C4-2B (cell line): ENCODE measurements around the gene IQCB1.
"Not testable (repeated sequence)": the region's sequence is repeated elsewhere in the genome, so short reads cannot be mapped to it uniquely, and the experiment has no call there.

Experiments
- H3K27ac ChIP-seq: fragments of 450-650 bp; 2 replicates; pipeline ENCODE4 v1.5.1; 2017
- ZFX ChIP-seq: fragments of 450-650 bp; IDR thresholded peaks from 2 replicates; pipeline ENCODE4 v1.6.1; 2017
- TF ChIP-seq, protein P1 (sequence below): fragments of 450-650 bp; conservative IDR thresholded peaks from 2 replicates; pipeline ENCODE4 v1.5.1; 2017; ENCODE audit warnings: mild to moderate bottlenecking

IQCB1 gene

DNA sequence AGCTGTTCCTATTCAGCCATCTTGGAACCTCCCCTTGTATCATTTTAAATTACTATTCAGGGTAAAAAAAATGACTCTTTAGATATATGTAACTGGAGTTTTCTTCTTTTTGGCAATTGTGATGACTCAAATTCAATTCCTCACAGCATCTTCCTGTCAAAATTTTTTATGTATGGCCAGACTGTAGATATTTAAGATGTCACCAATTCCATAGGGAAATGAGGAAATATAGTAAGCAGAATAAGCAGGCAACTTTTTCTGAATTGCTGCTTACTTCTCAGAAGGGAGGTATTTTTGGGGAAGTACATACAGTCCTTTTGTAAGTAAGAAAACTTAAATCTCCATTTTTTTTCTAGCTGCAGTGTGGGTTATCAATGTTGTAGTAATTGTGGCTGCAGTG is 28.9 kb upstream of the IQCB1 start:
- TF ChIP-seq, protein P1, sequence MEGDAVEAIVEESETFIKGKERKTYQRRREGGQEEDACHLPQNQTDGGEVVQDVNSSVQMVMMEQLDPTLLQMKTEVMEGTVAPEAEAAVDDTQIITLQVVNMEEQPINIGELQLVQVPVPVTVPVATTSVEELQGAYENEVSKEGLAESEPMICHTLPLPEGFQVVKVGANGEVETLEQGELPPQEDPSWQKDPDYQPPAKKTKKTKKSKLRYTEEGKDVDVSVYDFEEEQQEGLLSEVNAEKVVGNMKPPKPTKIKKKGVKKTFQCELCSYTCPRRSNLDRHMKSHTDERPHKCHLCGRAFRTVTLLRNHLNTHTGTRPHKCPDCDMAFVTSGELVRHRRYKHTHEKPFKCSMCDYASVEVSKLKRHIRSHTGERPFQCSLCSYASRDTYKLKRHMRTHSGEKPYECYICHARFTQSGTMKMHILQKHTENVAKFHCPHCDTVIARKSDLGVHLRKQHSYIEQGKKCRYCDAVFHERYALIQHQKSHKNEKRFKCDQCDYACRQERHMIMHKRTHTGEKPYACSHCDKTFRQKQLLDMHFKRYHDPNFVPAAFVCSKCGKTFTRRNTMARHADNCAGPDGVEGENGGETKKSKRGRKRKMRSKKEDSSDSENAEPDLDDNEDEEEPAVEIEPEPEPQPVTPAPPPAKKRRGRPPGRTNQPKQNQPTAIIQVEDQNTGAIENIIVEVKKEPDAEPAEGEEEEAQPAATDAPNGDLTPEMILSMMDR: no peak
- no peak for TF ChIP-seq ZFX

DNA sequence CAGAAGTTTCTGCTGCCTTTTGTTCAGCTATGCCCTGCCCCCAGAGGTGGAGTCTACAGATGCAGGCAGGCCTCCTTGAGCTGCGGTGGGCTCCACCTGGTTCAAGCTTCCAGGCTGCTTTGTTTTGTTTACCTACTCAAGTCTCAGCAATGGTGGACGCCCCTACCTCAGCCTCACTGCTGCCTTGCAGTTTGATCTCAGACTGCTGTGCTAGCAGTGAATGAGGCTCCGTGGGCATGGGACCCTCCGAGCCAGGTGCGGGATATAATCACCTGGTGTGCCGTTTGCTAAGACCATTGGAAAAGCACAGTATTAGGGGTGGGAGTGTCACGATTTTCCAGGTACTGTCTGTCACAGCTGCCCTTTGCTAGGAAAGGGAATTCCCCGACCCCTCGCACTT is 28.4 kb upstream of the IQCB1 start:
- not testable (repeated sequence) for H3K27ac ChIP-seq

More for the DNA sequence above, 28.9 kb upstream of the IQCB1 start:
- H3K27ac ChIP-seq: no peak overlapping the region

DNA sequence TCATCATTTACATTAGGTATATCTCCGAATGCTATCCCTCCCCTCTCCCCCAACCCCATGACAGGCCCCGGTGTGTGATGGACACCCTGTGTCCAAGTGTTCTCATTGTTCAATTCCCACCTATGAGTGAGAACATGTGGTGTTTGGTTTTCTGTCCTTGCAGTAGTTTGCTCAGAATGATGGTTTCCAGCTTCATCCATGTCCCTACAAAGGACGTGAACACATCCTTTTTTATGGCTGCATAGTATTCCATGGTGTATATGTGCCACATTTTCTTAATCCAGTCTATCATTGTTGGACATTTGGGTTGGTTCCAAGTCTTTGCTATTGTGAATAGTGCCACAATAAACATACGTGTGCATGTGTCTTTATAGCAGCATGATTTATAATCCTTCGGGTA is 22.9 kb upstream of the IQCB1 start:
- H3K27ac ChIP-seq: not testable (repeated sequence)

DNA sequence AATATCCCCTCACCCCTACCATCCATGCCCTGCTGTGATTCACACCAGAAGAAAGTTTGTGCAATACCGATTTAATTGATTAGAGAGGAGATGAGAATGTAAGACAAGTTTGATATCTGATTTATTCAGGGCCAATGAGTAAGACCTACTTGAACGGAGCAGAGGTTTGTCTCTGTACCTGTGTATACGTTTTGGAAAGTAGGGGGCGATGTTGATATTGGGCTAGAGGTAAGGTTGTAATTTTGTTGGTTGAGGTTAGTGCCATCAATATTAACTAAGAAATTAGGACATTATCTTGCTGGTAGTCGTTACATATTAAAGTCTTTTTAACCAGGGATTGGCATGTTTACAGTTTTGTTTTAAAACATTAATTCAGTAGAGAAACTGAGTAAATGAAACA is 20.7 kb upstream of the IQCB1 start:
- TF ChIP-seq, protein P1: peak; percentile 79
- no peak for TF ChIP-seq ZFX
- no peak overlapping the region for H3K27ac ChIP-seq

DNA sequence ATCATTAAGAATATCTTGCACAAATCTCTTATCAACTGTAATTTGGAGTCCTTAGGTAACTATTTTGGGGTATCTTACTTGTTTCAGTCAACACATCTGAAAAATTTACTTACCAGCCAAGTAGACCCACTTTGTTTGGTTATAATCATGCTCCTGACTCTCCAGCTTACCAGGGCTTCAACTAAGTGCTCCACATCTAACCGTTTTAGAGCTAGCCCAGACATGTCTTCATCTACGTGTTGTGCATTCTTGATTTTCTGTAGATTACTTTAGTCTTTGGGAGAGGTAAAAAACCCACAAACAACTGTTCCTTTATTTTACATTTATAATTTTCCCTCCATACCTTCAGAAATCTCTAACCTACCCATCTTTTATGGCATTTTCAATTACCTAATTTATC is 17.4 kb upstream of the IQCB1 start:
- H3K27ac ChIP-seq: no peak overlapping the region
- TF ChIP-seq, protein P1: no peak
- no peak for TF ChIP-seq ZFX

DNA sequence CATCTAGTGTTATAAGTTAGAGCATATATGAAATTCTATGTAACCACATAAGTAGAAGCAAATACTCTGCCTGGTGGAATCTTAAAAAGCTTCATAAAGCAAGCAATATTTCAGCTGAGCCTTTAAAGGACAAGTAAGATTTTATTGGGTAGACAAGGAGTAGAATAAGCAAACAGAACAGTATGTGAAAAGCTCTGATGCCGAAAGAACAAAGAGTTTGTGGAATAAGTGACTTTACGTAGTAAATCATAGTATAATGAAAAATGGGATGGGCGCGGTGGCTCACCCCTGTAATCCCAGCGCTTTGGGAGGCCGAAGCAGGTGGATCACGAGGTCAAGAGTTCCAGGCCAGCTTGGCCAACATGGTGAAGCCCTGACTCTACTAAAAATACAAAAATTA is 10.0 kb upstream of the IQCB1 start:
- TF ChIP-seq, protein P1: no peak
- no peak for TF ChIP-seq ZFX
- no peak overlapping the region; the same call in 1 of the 2 replicates for H3K27ac ChIP-seq

DNA sequence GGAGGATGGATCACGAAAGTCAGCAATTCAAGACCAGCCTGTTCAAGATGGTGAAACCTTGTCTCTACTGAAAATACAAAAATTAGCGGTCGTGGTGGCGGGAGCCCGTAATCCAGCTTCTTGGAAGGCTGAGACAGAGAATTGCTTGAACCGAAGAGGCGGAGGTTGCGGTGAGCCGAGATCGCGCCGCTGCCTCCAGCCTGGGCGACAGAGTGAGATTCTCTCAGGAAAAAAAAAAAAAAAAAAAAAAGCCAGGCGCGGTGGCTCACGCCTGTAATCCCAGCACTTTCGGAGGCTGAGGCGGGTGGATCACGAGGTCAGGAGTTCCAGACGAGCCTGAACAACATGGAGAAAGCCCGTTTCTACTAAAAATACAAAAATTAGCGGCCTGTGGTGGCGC is 5.1 kb upstream of the IQCB1 start:
- no peak overlapping the region for H3K27ac ChIP-seq
- TF ChIP-seq ZFX: no peak
- TF ChIP-seq, protein P1: no peak

DNA sequence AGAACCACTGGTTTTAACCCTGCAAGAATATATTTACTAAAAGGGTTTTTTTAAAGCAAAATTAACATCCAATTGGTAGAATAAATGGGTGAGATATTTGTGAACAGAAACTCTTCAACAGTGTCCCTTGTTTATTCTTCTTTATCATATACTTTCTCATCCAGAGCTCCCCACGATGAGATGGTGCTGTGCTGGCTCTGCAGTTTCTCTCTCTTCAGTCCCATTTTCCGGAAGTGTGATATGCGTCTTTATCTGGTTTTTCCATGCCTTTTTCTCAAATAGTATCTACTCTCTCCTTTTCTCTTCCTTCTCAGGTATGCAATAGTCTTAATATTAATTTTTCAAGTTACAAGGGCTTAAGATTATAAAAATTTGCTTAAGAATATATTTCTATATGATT is 1.6 kb upstream of the IQCB1 start:
- no peak for TF ChIP-seq ZFX
- TF ChIP-seq, protein P1: no peak
- H3K27ac ChIP-seq: no peak overlapping the region

DNA sequence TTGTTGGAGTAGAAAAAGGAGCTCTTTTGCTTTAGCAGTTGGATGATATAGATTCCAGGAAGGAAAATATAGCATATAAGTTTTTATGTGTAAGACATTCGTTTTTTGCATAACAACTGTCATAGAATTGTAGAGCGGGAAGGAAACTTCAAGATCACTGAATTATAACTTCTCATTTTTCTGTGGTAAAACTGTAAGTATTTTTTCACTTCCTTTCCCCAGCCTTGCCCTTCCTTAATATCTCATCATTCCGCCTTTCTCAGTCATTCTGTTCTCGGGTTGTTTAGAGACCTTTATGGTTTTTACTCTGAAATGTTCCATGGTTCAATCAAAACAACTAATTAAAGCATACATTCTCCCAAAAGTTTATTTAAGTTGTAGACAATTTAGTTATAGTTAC is 1.2 kb upstream of the IQCB1 start:
- no peak overlapping the region for H3K27ac ChIP-seq
- TF ChIP-seq ZFX: no peak
- TF ChIP-seq, protein P1: no peak
